OCI-LY7 (cell line): ENCODE data around the gene SPPL2B. TPM values are rescaled to one million over a fixed set of nuclear protein-coding genes. Genes with fewer than 3 reads are reported as not detected.

Experiments
- BruUV-seq: library from RNA; stranded (reverse); fragments of 400-500 nt; replicated peaks from 2 replicates; lab custom pipeline; 2021; lab: Mats Ljungman, UMichigan
- CTCF ChIA-PET: fragments of 300-600 bp; sonication (Branson Sonifier 250); formaldehyde crosslinking; loops from one replicate; lab custom pipeline; 2022; ENCODE audit warnings: antibody characterized with exemption; ENCODE audit not compliant: unreplicated experiment; lab: Charles Lee
- POLR2A ChIA-PET: fragments of 300-600 bp; sonication (Branson Sonifier 250); formaldehyde crosslinking; loops from one replicate; lab custom pipeline; 2022; ENCODE audit warnings: antibody characterized with exemption; lab: Charles Lee
- DNase-seq: peaks from one replicate; pipeline ENCODE4 v3.0.0-alpha.2; 2015; ENCODE audit warnings: low spot score
- H2AFZ ChIP-seq: fragments of 200-600 bp; sonication (generic), shearing (Covaris generic); 2 replicates; pipeline ENCODE4 v1.6.1; 2014; ENCODE audit warnings: mild to moderate bottlenecking, antibody characterized with exemption, low read length, moderate library complexity
- H3K27ac ChIP-seq: fragments of 200-600 bp; sonication (generic); 2 replicates; pipeline ENCODE4 v1.5.1; 2014; ENCODE audit warnings: mixed run types, low read depth, mild to moderate bottlenecking, moderate library complexity, low read length, inconsistent platforms; ENCODE audit not compliant: poor library complexity, severe bottlenecking
- H3K36me3 ChIP-seq: fragments of 200-600 bp; sonication (generic); 2 replicates; pipeline ENCODE4 v1.6.1; 2014; ENCODE audit warnings: mild to moderate bottlenecking, antibody characterized with exemption, low read length, moderate library complexity, mixed read lengths; ENCODE audit not compliant: insufficient read depth
- H3K4me1 ChIP-seq: fragments of 200-600 bp; sonication (generic); 2 replicates; pipeline ENCODE4 v1.5.1; 2014; ENCODE audit warnings: mild to moderate bottlenecking, low read length; ENCODE audit not compliant: insufficient read depth, poor library complexity, severe bottlenecking
- H3K4me2 ChIP-seq: fragments of 200-600 bp; sonication (generic); 2 replicates; pipeline ENCODE4 v1.6.1; 2014; ENCODE audit warnings: mild to moderate bottlenecking, low read length
- H3K4me3 ChIP-seq: fragments of 200-600 bp; sonication (generic); 2 replicates; pipeline ENCODE4 v1.5.1; 2014; ENCODE audit warnings: mild to moderate bottlenecking, low read depth, low read length; ENCODE audit not compliant: poor library complexity, severe bottlenecking
- H3K79me2 ChIP-seq: fragments of 200-600 bp; sonication (generic); 2 replicates; pipeline ENCODE4 v1.6.1; 2016; ENCODE audit warnings: low read depth, mild to moderate bottlenecking, low read length, moderate library complexity, mixed read lengths; ENCODE audit not compliant: insufficient read depth
- H3K9me2 ChIP-seq: fragments of 200-600 bp; sonication (generic); 2 replicates; pipeline ENCODE4 v1.6.1; 2016; ENCODE audit warnings: mild to moderate bottlenecking, low read length, mixed read lengths; ENCODE audit not compliant: insufficient read depth
- H3K9me3 ChIP-seq: fragments of 200-600 bp; sonication (generic); 2 replicates; pipeline ENCODE4 v1.6.1; 2014; ENCODE audit warnings: mild to moderate bottlenecking, mixed run types, low read length, mixed read lengths
- H4K20me1 ChIP-seq: fragments of 200-600 bp; sonication (generic); 2 replicates; pipeline ENCODE4 v1.6.1; 2014; ENCODE audit warnings: mild to moderate bottlenecking, antibody characterized with exemption, low read length, moderate library complexity, mixed read lengths; ENCODE audit not compliant: insufficient read depth
- CTCF ChIP-seq: fragments of 200-600 bp; sonication (generic); conservative IDR thresholded peaks from 2 replicates; pipeline ENCODE4 v1.5.1; 2014; ENCODE audit warnings: mild to moderate bottlenecking, antibody characterized with exemption, low read length, moderate library complexity, mixed read lengths
- EZH2phosphoT487 ChIP-seq: fragments of 200-600 bp; sonication (generic); IDR thresholded peaks from 2 replicates; pipeline ENCODE4 v1.6.1; 2018; ENCODE audit warnings: low read depth, borderline replicate concordance, mild to moderate bottlenecking, mixed run types, antibody characterized with exemption, low read length, moderate library complexity, mixed read lengths
- intact Hi-C: fragments of 100-400 bp; cut with micrococcal nuclease; formaldehyde crosslinking; loops from one replicate; pipeline ENCODE4 v1.10.0; 2022; ENCODE audit not compliant: unreplicated experiment
- total RNA-seq, 2 experiments: library from RNA; depleted of rRNA in 1 of 2; stranded (reverse); fragments of >200 nt in 1 of 2; shearing (Covaris generic) in 1 of 2; gene quantifications; 2 replicates each; pipeline ENCODE4 v1.2.3, GENCODE V29; 2014 to 2022

The SPPL2B gene
- total RNA-seq, 2 experiments from 2014 or later = 106 to 191 TPM

GRCh38 chr19:2382530-2383222, 54.2 kb downstream of the SPPL2B start:
- ChIA-PET POLR2A (no interaction called here), CTCF (no interaction called here)
- BruUV-seq = no TSS peak
- H3K4me3 ChIP-seq = no peak overlapping the region
- no peaks in the 10 kb centered on the region for H3K79me2 ChIP-seq
- H3K36me3 ChIP-seq = no peaks in the 10 kb centered on the region
- H4K20me1 ChIP-seq = no peaks in the 10 kb centered on the region
- no peak overlapping the region for H2AFZ ChIP-seq
- no peak for DNase-seq
- intact Hi-C loops = no loop called here
- no peaks in the 10 kb centered on the region for H3K4me1 ChIP-seq
- no peak overlapping the region for H3K27ac ChIP-seq
- TF ChIP-seq CTCF (no peak), EZH2phosphoT487 (no peak)
- peaks cover 17% of the 10 kb centered on the region for H3K9me3 ChIP-seq
- no peaks in the 10 kb centered on the region for H3K9me2 ChIP-seq
- no peak overlapping the region for H3K4me2 ChIP-seq

GRCh38 chr19:2385053-2385721, 56.7 kb downstream of the SPPL2B start:
- no TSS peak for BruUV-seq
- no peaks in the 10 kb centered on the region for H4K20me1 ChIP-seq
- TF ChIP-seq EZH2phosphoT487 = no peak
- no peak for TF ChIP-seq CTCF
- H3K79me2 ChIP-seq = no peaks in the 10 kb centered on the region
- no peak overlapping the region for H3K4me3 ChIP-seq
- H3K9me3 ChIP-seq = peaks cover 8% of the 10 kb centered on the region; the same call in 1 of the 2 replicates
- H2AFZ ChIP-seq = no peak overlapping the region
- DNase-seq = peak; percentile 21
- H3K36me3 ChIP-seq = no peaks in the 10 kb centered on the region
- ChIA-PET POLR2A (interaction anchor here (0.6 to 0.7 kb wide), 3 partner anchors 13 to 158 kb away, joined by 3 to 4 read pairs (median 3); no protein-coding TSS in a partner anchor), CTCF (no interaction called here)
- no peak overlapping the region for H3K4me2 ChIP-seq
- no peaks in the 10 kb centered on the region for H3K4me1 ChIP-seq
- H3K9me2 ChIP-seq = no peaks in the 10 kb centered on the region
- no peak overlapping the region for H3K27ac ChIP-seq
- intact Hi-C loops = no loop called here
